Vagina (tissue), 2 donors: ENCODE results near the gene CTU1.

Experiments used
- POLR2AphosphoS5 ChIP-seq, 2 donors: sonication (generic); formaldehyde crosslinking; IDR thresholded peaks; one replicate each; pipeline ENCODE4 v1.9.0; 2017; ENCODE audit warnings: antibody characterized with exemption in 2 of 2, mild to moderate bottlenecking in 2 of 2, low read depth in 1 of 2; ENCODE audit not compliant: insufficient read depth in 1 of 2
- TF ChIP-seq, protein P1 (sequence below), 3 experiments: fragments of 450-650 bp in 2 of 3; fragments of 200-600 bp in 1 of 3; sonication (generic) in 1 of 3; IDR thresholded peaks; one replicate each; pipeline ENCODE4 v1.5.1; 2017 to 2019; ENCODE audit warnings: antibody characterized with exemption in 3 of 3, mild to moderate bottlenecking in 2 of 3, moderate library complexity in 2 of 3

DNA sequence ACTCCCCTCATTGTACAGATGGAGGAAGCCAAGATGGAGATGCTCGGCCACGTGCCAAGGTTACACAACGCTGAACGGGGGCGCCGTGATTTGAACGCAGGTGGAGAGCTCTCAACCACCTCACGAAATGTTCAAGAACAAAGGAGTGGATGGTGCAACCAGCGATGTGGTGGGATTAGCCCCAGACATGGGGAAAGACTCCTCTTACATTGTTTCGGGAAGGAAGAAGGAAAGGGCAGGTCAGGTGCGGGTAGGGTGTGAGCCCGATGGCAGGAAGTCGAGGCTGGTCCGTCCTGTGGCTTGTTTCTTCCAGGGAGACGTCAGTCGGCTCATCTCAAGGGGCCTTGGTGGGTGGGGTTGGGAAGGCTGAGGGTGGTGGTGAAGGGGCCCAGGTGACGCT lies 18.4 kb downstream of the CTU1 start:
- no peak for TF ChIP-seq POLR2AphosphoS5 (IDR thresholded peaks at IDR 0.05; ENCODE audit: insufficient read depth in 1 of 2, low read depth in 1 of 2)
- TF ChIP-seq, protein P1, sequence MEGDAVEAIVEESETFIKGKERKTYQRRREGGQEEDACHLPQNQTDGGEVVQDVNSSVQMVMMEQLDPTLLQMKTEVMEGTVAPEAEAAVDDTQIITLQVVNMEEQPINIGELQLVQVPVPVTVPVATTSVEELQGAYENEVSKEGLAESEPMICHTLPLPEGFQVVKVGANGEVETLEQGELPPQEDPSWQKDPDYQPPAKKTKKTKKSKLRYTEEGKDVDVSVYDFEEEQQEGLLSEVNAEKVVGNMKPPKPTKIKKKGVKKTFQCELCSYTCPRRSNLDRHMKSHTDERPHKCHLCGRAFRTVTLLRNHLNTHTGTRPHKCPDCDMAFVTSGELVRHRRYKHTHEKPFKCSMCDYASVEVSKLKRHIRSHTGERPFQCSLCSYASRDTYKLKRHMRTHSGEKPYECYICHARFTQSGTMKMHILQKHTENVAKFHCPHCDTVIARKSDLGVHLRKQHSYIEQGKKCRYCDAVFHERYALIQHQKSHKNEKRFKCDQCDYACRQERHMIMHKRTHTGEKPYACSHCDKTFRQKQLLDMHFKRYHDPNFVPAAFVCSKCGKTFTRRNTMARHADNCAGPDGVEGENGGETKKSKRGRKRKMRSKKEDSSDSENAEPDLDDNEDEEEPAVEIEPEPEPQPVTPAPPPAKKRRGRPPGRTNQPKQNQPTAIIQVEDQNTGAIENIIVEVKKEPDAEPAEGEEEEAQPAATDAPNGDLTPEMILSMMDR (IDR thresholded peaks at IDR 0.05), result no peak
